ENCODE measurements around the gene OPALIN. TPM values are rescaled to one million over a fixed set of nuclear protein-coding genes. Genes with fewer than 3 reads are reported as not detected.

The OPALIN gene
- not detected for total RNA-seq

- DNase-seq = no peak
- TF ChIP-seq, protein P1, sequence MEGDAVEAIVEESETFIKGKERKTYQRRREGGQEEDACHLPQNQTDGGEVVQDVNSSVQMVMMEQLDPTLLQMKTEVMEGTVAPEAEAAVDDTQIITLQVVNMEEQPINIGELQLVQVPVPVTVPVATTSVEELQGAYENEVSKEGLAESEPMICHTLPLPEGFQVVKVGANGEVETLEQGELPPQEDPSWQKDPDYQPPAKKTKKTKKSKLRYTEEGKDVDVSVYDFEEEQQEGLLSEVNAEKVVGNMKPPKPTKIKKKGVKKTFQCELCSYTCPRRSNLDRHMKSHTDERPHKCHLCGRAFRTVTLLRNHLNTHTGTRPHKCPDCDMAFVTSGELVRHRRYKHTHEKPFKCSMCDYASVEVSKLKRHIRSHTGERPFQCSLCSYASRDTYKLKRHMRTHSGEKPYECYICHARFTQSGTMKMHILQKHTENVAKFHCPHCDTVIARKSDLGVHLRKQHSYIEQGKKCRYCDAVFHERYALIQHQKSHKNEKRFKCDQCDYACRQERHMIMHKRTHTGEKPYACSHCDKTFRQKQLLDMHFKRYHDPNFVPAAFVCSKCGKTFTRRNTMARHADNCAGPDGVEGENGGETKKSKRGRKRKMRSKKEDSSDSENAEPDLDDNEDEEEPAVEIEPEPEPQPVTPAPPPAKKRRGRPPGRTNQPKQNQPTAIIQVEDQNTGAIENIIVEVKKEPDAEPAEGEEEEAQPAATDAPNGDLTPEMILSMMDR (IDR thresholded peaks at IDR 0.05) = no peak
- no peak for TF ChIP-seq POLR2A (IDR thresholded peaks at IDR 0.05)
- Histone ChIP-seq H3K27ac (no peak within 1 kb of the TSS), H3K36me3 (no peaks in the 10 kb centered on the region), H3K4me3 (no peak within 1 kb of the TSS), H3K4me1 (no peaks in the 10 kb centered on the region), H3K9me3 (no peaks in the 10 kb centered on the region), H3K27me3 (no peaks in the 10 kb centered on the region)
These were observed at the start of gene OPALIN for GRCh38 chr10:96358851-96359540. Gene OPALIN, minus strand, starts transcription at chr10:96359002. Its CDS starts 106 bp downstream, at chr10:96358896.

GRCh38 chr10:96408201-96408600 lies 49.4 kb upstream of the OPALIN start:
- no peak for DNase-seq
- H3K36me3 ChIP-seq = no peaks in the 10 kb centered on the region
- H3K27ac ChIP-seq = no peak overlapping the region
- TF ChIP-seq, protein P1 (IDR thresholded peaks at IDR 0.05) = no peak
- TF ChIP-seq POLR2A (IDR thresholded peaks at IDR 0.05) = no peak
- H3K4me1 ChIP-seq = no peaks in the 10 kb centered on the region
- no peak overlapping the region for H3K4me3 ChIP-seq
- no peaks in the 10 kb centered on the region for H3K9me3 ChIP-seq
- no peaks in the 10 kb centered on the region for H3K27me3 ChIP-seq

DNA sequence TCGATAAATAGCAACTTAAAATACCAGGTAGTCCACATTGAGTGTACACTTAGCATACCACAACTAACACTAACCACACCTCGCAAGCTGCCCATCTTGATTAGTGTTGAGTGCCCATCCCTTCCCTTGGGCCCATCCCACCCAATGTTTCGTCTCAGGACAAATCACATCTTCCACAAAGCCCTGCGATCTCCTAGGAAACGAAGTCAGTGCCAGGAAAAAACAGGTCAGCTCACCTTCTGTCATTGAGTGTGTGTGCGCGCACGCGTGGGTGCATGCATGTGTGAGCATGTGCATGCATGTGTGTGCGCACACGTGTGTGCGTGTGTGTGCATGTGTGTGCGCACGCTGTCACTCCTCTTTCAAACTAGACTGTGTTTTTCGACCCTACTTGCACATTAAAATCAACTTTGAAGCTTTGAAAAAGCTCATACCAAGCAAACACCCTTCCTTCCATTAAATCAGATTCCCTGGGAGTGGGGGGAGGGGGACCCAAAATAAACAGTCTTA lies 48.8 kb upstream of the OPALIN start:
- Histone ChIP-seq H3K36me3 (no peaks in the 10 kb centered on the region), H3K9me3 (no peaks in the 10 kb centered on the region), H3K27ac (no peak overlapping the region), H3K27me3 (no peaks in the 10 kb centered on the region), H3K4me1 (no peaks in the 10 kb centered on the region), H3K4me3 (no peak overlapping the region)
- TF ChIP-seq, protein P1 (IDR thresholded peaks at IDR 0.05) = no peak
- TF ChIP-seq POLR2A (IDR thresholded peaks at IDR 0.05) = no peak
- no peak for DNase-seq

DNA sequence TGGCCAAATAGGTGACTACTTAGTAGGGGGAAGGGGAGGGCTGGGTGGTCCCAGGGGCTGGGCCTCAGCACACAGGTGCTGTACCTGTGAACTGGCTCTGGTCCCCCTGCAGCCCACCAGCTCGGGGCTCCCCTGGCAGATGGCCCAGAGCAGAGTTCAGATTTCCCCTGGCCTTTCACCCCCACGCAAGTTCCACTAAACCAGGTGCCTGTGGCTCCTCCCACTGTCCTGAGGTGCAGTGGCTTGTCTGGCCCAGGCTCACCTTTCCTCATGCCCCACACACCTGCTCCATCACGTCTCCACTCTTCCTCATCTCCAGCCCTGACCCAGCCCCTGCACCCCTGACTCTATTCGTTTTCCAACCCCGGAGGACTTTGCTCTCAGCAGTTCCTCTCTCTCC lies 47.3 kb upstream of the OPALIN start:
- DNase-seq = no peak
- H3K9me3 ChIP-seq = no peaks in the 10 kb centered on the region
- H3K4me3 ChIP-seq = no peak overlapping the region
- no peak overlapping the region for H3K27ac ChIP-seq
- no peak for TF ChIP-seq POLR2A (IDR thresholded peaks at IDR 0.05)
- TF ChIP-seq, protein P1 (IDR thresholded peaks at IDR 0.05) = no peak
- H3K4me1 ChIP-seq = no peaks in the 10 kb centered on the region
- no peaks in the 10 kb centered on the region for H3K36me3 ChIP-seq
- H3K27me3 ChIP-seq = no peaks in the 10 kb centered on the region

- H3K27me3 ChIP-seq = no peaks in the 10 kb centered on the region
- H3K9me3 ChIP-seq = no peaks in the 10 kb centered on the region
- no peak overlapping the region for H3K27ac ChIP-seq
- no peak for TF ChIP-seq POLR2A (IDR thresholded peaks at IDR 0.05)
- TF ChIP-seq, protein P1 (IDR thresholded peaks at IDR 0.05) = no peak
- no peaks in the 10 kb centered on the region for H3K4me1 ChIP-seq
- H3K36me3 ChIP-seq = no peaks in the 10 kb centered on the region
- DNase-seq = no peak
- no peak overlapping the region for H3K4me3 ChIP-seq
These were observed 43.9 kb upstream of the OPALIN start for GRCh38 chr10:96402417-96403305.
